NCI-H1436 (cell line): ENCODE measurements around the gene EPHA2.
"Not testable (repeated sequence)": the region's sequence is repeated elsewhere in the genome, so short reads cannot be mapped to it uniquely, and the experiment has no call there.

Experiments used
- DNase-seq: peaks from one replicate; lab custom pipeline; 2025; lab: John Stamatoyannopoulos, UW

EPHA2 gene

DNA sequence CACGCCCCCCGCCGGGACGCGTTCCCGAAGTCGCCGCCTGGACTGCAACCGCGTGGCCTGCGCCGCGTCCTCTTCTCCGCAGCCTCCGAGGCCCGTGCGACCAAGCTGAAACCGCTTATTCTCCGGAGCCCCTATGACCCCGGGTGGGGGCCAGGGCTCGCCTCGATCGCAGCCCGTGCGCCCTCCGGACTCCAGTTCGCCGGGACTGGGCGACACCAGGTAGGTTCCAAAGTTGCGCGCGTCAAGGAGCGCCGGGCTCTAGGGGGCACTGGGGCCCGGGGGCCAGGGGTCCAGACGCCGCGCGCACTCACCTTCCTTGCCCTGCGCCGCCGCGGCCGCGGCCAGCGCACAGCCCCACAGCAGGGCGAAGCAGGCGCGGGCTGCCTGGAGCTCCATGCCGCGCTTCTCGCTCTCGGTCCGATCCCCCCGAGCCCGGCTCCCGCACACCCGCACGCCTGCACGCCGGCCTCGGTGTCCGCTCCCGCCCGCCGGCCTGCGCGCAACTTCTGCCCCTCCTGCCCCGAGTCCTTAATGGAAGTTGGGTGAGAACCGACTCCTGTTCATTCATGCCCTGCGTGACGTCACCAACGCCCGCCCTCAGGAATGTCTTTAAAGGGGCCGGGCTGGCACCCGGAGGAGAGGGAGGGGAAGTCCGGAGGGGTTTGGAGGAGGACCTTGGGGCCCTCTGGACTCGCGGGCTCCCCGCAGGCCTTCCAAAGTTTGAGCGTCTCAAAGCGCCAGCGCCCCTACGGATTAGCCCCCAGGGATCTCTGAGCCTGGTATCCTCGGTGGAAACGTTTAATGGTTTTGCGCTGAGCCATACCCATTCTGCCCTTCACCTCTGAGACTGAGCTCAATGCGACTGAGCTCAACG is at the start of gene EPHA2:
Gene EPHA2 (minus strand): TSS at position 533 of the 874 bp plus-strand sequence. CDS start 137 bp downstream, at position 396.
- no peak for DNase-seq

DNA sequence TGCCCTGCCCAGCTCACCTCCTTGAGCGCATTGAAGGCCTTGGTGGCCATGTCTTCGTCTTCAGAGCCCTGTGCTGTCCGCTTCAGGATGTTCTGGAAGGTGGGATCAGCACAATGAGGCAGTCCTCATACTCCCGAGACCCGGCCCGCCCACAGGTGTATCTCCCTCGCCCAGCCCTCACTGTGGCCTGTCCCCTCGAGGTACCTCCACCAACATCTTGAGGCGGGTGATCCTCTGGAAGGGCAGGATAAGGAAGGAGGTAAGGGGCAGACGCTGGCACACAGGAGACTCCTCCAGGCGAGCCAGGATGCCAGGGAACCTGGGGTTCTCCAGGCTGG is 49.4 kb upstream of the EPHA2 start:
- DNase-seq = no peak

DNA sequence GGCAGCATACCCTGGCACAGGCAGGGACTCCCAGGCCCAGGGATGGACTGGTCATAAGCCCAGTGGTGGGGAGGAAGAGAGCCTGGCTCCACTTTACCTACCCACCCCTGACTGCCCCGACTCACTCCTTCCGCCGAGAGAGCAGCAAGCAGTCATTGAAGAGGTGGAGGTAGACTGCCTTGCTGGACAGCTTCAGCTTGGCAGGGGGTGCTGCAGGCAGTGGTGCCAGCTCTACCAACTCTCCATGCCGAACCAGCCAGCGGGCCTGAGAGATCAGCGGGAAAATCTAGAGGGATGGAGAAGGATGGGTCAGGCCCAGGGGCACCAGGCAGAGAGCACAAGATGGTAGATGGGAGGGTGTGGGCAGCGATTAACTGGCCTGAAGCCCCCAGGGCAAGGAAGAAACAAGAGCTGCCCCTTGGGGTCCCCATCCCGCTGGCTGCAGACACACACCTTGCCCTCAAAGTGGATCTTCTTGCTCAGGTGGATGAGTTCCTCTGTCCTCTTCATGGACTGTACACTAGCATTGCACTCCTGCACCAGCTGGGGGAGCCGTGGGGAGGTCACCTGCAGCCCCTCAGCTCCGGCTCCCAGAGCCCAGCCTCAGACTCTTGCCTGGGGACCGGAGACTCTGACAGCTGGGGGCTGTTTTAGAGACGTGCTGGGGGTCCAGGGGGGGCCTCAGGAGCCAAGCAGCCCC is 48.9 kb upstream of the EPHA2 start:
- DNase-seq = peak; percentile 39

DNA sequence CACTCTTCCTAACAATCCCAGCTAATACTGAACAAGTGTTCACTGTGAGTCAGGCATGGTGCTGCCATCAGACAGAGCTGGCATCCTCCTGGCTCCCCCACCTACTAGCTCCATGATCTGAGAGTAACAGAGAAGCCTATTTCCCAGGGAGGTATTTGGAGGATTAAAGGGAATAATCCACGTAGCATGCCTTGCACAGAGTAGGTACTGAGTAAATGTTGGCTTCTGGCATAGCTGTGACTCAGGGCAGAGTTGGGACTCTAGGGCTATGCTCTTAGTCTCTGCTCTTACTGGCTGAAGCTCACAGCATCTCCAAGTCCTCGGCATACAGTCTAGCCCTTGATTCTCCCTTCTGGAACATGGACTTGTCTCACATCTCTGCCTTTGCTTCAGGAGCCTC is 48.3 kb upstream of the EPHA2 start:
- DNase-seq = no peak

DNA sequence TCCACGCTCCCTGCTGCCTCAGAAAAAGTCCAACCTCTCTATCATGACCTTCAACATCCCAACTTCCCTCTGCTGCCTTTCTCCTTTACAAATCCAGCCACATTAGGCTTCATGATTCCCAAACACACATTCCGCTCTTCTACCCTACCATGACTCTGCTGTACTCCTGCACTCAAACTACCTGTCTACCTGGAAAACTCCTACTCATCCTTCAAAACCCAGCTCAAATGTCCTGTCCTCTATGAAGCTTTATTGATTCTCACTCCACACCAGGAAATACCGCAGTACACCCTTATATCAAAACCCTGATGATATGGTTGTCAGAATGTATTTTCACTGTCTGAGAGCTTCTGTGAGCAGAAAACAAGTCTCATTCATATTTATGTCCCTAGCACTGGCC is 47.7 kb upstream of the EPHA2 start:
- no peak for DNase-seq

DNA sequence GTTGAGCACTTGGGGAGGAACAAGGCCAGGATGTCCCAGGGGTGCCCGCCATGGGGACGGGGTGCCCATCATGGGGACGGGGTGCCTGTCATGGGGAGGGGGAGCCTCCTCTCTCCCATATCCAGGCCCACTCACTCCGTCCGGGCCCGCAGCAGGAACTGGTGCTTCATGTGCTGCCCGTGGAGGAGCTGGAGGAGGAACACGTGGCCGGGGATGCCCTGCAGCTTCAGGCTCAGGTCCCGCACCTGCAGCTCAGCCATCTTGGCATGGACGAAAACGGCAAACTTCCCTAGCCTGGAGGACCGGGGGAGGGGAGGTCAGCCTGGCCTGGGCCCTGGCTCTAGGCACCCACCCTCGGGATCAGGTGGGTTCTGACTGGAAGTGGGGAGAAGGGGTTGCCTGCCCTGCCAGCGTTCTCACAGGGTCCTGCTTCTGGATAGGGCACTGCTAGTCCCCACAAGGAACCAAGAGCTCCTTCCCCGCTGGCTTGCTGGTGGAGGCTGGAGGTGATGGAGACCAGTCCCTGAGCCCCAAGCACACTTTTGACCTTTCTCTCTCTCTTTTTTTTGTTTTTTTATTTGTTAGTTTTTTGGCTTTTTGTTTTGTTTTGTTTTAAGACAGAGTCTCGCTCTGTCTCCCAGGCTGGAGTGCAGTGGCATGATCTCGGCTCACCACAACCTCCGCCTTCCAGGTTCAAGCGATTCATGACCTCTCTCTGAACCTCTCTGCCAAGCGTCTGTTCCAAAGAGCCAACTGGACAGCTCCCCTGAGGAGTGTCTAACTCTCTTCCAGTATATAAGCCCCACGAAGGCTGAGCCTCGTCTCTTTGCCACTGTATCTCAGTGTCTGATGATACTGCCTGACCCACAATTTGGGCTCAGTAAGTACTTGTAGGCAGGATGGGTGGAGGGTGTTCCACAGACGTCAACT is 46.7 kb upstream of the EPHA2 start:
- DNase-seq = no peak

DNA sequence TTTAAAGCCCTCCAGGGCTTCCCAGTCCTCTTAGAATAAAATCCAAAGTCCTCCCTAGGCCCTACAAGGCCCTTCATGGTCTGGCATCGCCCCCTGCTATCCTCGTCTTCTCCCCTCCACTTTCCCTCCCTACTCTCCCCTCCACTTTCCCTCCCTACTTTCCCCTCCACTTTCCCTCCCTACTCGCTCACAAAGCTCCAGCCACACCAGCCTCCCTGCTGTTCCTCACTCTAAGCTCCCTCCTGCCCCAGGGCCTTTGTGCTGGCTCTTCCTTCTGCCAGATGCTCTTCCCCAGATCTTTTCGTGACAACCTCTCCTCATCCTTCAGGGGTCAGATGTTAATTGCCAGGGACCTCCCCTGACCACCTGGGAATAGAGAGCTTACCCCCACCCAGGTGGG is 43.8 kb upstream of the EPHA2 start:
- DNase-seq = no peak

DNA sequence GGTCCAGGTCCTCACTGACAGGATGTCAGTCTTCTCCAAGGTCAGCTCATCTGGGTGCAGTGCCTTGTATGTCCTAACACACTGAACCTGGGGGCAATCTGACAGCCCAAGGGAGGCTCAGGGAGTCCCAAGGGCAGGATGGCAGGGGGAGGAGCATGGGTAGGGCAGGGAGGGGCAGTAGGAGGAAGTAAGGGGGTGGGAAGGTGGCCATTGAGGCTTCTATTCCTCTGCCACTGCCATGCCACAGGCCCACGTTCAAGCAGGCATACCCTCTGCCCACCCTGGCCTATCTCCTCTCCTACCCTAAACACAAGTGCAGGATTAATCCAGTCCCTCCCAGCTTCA is 43.3 kb upstream of the EPHA2 start:
- DNase-seq = no peak

DNA sequence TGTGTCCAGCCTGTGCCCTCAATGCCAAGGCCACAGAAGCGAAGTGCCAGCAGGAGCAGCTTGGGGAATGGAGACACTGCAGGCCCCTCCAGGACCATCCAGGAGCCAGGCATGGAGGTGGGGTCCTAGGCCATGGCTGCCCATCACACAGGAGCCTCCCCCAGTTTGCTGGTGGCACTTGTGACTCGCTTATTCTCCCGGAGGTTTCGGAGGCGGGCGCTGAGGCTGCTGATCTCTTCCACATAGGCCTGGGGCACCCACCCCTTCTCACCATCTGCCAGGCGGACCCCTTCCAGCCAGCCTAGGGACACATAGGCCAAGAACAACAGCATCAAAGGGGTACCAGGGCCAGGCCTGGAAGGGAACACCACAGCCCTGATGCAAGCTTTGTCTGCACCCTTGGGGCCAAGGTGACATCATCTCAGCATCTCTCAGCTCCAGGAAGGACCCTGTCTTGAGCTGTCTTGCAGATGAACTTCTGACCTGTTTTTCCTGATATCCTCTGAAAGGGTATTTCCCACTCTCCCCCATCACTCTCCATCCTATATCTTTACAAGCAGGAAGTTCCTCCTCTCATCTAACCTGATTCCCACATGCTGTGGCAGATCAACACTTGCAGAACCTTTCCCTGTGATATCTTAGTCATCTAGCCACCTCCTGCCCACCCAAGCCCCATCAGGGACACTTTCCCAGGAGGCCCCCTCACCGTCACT is 42.7 kb upstream of the EPHA2 start:
- DNase-seq = no peak

DNA sequence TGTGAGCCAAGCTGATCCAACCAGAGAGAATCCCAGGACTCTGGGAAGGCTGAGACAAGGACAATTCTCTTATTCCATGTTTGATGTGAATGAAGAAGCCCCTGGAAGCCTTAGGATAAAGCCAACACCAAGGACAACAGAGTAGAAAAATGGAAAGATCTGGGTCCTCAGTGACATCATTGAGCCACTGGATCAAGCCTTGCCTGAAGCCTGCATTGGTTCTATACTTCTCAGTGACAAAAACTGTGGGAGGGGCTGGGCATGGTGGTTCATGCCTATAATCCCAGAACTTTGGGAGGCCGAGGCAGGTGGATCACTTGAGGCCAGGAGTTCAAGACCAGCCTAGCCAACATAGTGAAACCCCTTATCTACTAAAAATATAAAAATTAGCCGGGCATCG is 41.0 kb upstream of the EPHA2 start:
- no peak for DNase-seq

DNA sequence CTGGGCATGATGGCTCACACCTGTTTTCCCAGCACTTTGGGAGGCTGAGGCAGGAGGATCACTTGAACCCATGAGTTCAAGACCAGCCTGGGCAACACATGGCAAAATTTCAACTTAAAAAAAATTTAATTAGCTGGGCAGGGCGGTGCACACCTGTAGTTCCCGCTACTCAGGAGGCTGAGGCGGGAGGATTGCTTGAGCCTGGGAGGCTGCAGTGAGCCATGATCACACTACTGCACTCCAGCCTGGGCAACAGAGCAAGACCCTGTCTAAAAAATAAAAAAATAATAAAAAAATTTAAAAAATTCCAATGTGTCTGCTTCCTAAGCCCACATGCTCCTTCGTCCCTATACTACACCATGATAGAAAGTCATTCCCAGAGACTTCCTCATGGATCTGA is 40.3 kb upstream of the EPHA2 start:
- DNase-seq = not testable (repeated sequence)

DNA sequence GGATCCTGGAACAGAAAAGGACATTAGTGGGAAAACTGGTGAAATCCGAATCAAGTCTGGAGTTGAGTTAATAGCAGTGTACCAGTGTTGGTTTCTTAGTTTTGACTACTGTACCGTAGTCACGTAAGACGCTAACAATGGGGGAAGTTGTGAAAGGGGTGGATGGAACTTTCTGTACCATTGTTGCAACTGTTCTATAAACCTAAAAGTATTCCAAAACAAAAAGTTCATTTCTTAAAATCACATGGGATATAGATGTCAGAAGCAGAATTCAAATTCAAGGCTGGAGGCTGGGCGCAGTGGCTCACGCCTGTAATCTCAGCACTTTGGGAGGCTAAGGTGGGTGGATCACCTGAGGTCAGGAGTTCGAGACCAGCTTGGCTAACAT is 39.6 kb upstream of the EPHA2 start:
- no peak for DNase-seq

DNA sequence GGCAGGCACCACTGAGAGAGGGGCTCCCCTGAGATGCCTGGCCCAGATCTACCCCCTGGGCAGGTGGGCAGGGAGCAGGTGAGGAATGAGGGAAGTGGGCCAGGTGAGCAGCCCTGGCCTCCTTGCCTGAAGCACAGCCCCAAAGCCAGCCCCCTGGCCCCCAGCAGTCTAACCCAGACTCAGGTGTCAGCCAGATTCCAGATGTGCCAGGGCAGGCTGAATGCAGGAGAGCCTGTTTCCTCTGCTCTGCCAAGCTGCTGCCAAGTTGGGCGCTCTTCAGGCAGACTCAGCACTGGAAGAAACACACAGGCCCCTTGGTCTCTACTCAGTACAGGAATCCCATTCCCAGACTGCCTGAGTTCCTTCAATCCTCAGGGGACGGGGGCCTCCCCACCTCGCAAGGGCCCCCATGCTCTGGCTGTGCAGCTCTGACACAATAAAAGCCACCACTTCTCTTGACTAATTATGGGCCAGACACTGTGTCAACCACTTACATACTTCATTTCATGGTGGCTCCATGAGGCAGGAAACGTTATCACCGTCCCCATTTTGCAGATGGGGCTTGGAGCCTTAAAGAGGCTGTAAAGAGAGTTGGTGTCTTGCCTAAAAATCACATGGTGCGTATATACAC is 36.2 kb upstream of the EPHA2 start:
- peak; percentile 37 for DNase-seq

DNA sequence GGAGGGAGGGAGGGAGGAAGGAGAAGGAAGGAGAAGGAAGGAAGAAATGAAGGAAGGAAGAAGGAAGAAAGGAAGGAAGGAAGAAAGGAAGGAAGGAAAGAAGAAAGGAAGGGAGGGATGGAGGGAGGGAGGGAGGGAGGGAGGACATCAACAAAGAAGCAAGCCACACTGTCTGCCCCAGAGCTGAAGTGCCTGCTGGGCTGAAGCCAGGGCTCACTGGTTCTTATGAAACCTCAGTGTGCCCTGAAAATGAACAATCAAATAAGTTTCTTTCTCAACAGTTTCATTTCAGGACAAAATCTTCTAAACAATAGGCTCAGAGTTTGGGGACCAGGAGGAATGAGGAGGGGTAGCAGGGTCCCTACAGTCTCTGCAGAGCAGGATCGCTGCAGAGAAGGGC is 35.4 kb upstream of the EPHA2 start:
- DNase-seq = no peak

DNA sequence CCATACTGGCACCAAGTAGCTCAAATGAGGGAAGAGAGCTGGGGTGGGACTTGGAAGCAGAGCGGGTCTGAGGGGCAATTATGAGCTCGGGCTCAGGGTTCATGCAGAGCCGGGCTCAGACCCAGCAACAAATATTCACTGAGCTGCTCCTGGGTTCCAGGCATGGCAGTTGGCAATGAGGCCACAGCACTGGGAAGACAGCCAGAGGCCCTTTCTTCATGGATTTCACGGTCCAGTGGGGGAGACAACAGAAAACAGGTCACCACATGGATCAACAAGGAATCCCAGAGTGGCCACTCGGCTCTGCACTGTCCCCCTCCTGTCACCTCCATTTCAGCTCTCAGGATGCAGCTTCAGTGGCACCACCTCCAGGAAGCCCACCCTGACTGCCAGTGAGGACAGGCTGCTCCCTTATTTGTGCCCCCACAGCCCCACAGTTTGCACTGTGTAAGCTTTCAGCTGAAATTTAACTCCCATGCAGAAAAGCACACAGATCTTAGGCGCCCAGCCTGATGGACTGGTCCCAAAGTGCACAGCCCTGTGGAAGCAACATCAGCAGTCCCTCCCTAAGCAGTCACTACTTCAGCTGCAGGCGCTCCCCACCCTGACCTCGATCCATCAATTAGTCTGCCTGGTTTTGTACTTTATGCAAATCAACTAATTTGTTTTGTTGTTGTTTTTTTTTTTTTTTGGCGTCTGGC is 34.2 kb upstream of the EPHA2 start:
- DNase-seq = no peak

DNA sequence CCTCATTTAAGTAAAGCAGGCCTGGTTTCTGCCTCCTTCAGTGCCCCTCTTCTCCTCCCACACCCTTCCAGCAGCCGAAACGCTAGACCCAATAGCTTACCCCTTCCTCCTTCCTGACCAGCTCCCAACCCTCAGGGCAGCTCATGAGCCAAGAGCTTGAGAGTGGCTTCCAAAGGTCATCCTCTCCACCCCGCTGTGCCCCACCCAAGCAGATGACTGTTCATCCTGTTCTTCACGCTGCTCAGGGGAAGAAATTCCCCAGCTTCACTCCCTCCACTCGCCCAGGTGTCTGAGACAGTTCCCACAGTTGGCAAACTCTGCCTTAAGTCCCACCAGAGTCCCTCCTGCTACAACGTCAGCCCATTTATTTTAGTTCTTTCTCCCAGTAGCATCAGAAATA is 33.1 kb upstream of the EPHA2 start:
- DNase-seq = no peak

DNA sequence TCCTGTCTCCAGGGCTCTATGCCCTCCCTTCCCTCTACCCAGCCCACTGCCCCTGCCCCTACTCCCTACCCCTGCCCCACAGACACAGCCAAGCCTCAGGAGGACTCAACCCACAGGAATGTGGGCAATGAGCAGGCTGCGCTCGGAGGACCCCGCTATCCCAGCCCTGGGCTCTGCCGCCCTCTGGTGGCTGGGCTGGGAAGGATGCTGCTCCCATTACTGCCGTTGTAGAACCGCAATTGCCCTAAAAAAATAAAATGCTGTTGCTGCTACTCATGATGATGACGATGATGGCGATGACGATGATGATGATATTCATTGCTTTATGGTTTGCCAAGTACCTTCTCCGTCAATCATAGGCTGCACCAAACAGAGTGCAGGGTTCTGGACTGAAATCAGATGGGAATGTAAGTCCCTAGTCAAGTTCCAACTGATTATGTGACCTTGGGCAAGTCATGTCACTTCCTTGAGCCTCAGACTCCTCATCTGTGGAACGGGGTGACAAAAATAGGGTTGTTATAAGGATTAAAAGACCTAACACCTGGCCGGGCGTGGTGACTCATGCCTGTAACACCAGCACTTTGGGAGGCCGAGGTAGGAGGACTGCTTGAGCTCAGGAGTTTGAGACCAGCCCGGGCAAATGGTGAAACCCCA is 32.0 kb upstream of the EPHA2 start:
- peak; percentile 59 for DNase-seq

DNA sequence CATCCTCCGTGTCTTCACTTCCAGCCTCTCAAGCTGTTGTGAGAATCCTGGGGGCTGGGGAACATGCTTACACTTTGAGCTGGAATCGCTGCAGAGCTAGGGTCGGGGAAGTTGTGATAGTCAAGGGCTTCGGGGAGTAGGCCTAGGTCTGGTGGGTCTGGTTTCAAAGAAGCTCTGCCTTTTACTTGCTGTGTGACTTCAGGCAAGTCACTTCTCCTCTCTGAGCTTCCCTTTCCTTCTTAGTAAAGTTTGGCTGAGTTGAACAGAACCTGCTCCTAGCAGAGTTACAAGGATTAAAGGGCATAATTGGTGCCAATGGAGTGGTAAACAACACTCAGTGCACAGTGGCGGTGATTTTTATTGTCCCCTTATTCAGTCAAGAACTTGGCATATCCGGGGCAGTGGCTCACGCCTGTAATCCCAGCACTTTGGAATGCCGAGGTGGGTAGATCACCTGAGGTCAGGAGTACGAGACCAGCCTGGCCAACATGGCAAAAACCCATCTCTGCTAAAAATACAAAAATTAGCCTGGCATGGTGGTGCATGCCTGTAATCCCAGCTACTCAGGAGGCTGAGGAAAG is 30.9 kb upstream of the EPHA2 start:
- no peak for DNase-seq

DNA sequence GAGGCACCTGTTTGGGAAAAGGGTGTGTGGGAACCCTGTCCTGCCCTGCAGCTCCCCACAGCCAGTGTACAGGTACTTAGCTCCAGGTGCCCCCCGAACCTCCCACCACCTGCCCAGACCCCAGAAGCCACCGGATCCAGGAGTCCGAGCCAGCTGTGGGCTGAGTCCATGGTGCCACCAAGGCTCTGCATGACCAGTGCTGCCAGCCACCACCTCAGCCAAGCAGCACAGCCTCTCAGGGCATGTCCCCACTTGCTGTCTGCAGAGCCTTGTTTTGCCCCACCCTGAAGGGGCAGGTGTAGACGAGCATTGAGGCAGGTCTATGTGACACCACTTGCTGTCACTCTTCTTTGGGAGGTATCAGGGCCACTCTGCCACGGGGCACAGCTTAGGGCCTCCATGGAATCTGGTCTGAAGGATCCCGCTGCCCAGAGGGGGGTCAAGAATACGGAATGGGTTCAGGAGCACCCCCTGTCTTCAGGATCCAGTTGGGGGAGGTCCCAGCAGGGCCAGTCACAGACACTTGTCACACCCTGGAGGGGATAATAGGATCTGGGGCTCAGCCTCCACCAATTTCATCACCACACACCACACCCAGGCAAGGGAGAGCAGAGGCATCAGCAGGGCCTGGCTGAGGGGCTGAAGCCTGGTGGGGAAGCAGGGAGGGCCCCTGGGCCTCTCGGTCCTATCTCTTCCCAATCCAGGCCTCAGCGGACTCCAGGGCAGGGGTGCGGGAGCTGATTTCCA is 28.9 kb upstream of the EPHA2 start:
- DNase-seq = no peak
